Vagina (tissue), 2 donors: ENCODE results near the gene HDDC3.
"Not testable (repeated sequence)": the region's sequence is repeated elsewhere in the genome, so short reads cannot be mapped to it uniquely, and the experiment has no call there.

Experiments
- CTCF ChIP-seq, 3 experiments: fragments of 450-650 bp in 2 of 3; fragments of 200-600 bp in 1 of 3; sonication (generic) in 1 of 3; IDR thresholded peaks; one replicate each; pipeline ENCODE4 v1.5.1; 2017 to 2019; ENCODE audit warnings: antibody characterized with exemption in 3 of 3, mild to moderate bottlenecking in 2 of 3, moderate library complexity in 2 of 3
- POLR2A ChIP-seq, 2 donors: fragments of 450-650 bp; IDR thresholded peaks; one replicate each; pipeline ENCODE4 v1.6.1; 2017; ENCODE audit warnings: antibody characterized with exemption in 2 of 2, mild to moderate bottlenecking in 2 of 2, moderate library complexity in 2 of 2
- POLR2AphosphoS5 ChIP-seq, 2 donors: sonication (generic); formaldehyde crosslinking; IDR thresholded peaks; one replicate each; pipeline ENCODE4 v1.9.0; 2017; ENCODE audit warnings: antibody characterized with exemption in 2 of 2, mild to moderate bottlenecking in 2 of 2, low read depth in 1 of 2; ENCODE audit not compliant: insufficient read depth in 1 of 2

DNA sequence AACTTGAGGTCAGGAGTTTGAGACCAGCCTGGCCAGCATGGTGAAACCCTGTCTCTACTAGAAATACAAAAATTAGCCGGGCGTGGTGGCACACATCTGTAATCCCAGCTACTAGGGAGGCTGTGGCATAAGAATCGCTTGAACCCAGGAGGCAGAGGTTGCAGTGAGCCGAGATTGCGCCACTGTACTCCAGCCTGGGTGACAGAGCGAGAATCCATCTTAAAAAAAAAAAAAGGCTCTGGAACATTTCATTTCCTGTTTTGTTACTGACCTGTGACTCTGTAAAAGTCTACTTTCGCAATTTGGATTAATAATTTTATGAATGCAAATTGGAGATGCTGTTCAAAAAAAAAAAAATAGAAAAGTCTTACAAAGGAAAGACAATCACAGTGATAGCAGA, 4.2 kb downstream of the HDDC3 start:
- TF ChIP-seq CTCF (IDR thresholded peaks at IDR 0.05); POLR2AphosphoS5 (IDR thresholded peaks at IDR 0.05; ENCODE audit: insufficient read depth in 1 of 2, low read depth in 1 of 2); POLR2A (IDR thresholded peaks at IDR 0.05): not testable (repeated sequence)
